Right atrium auricular region (tissue), 2 donors: ENCODE measurements around the gene OVOL1. TPM values are rescaled to one million over a fixed set of nuclear protein-coding genes. Genes with fewer than 3 reads are reported as not detected.

Experiments used
- DNase-seq: peaks from one replicate; pipeline ENCODE4 v3.0.0-alpha.2; 2019; ENCODE audit warnings: low spot score
- H3K27ac ChIP-seq, 2 donors: fragments of 200-600 bp; sonication (generic); 1 replicate in 1 of 2; 2 replicates in 1 of 2; pipeline ENCODE4 v1.5.1; 2016 to 2019
- H3K27me3 ChIP-seq, 2 donors: fragments of 200-600 bp; sonication (generic); one replicate each; pipeline versions ENCODE4 v1.5.1 to v1.6.0; 2017 to 2019
- H3K36me3 ChIP-seq: fragments of 200-600 bp; sonication (generic); one replicate; pipeline ENCODE4 v1.5.1; 2016
- H3K4me1 ChIP-seq, 2 donors: fragments of 200-600 bp; sonication (generic); one replicate each; pipeline versions ENCODE4 v1.5.1 to v1.6.0; 2017 to 2019
- H3K4me3 ChIP-seq, 2 donors: fragments of 200-600 bp; sonication (generic); 1 replicate in 1 of 2; 2 replicates in 1 of 2; pipeline ENCODE4 v1.5.1; 2017 to 2019; ENCODE audit warnings: mild to moderate bottlenecking in 1 of 2, moderate library complexity in 1 of 2
- H3K9me3 ChIP-seq, 2 donors: fragments of 200-600 bp; sonication (generic); one replicate each; pipeline ENCODE4 v1.5.1; 2019
- total RNA-seq, 2 donors: library from RNA; depleted of rRNA; stranded (reverse); fragments of >200 nt; gene quantifications; one replicate each; pipeline ENCODE4 v1.1.0, GENCODE V29; 2016
- TF ChIP-seq, protein P1 (sequence below), 2 donors: fragments of 200-600 bp; sonication (generic); IDR thresholded peaks; one replicate each; pipeline ENCODE4 v1.5.1; 2019; ENCODE audit warnings: antibody characterized with exemption in 2 of 2

Gene OVOL1
- total RNA-seq, 2 donors from 2014 or later: not detected

DNA sequence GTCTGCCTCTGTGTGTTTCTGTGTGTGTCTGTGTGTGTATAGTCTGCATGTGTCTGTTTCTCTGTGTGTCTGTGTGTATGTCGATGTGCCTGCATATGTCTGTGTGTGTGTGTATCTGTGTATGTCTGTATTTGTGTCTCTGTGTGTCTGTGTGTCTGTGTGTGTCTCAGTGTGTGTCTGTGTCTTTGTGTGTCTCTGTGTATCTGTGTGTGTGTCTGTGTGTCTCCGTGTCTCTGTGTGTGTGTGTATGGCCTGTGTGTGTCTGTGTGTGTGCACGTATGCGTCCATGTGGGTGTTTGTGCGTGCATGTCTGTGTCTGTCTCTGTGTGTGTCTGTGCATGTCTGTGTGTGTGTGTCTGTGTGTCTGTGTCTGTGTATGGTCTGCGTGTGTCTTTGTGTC lies 47.3 kb downstream of the OVOL1 start:
- no peaks in the 10 kb centered on the region for H3K36me3 ChIP-seq
- DNase-seq: no peak
- TF ChIP-seq, protein P1, sequence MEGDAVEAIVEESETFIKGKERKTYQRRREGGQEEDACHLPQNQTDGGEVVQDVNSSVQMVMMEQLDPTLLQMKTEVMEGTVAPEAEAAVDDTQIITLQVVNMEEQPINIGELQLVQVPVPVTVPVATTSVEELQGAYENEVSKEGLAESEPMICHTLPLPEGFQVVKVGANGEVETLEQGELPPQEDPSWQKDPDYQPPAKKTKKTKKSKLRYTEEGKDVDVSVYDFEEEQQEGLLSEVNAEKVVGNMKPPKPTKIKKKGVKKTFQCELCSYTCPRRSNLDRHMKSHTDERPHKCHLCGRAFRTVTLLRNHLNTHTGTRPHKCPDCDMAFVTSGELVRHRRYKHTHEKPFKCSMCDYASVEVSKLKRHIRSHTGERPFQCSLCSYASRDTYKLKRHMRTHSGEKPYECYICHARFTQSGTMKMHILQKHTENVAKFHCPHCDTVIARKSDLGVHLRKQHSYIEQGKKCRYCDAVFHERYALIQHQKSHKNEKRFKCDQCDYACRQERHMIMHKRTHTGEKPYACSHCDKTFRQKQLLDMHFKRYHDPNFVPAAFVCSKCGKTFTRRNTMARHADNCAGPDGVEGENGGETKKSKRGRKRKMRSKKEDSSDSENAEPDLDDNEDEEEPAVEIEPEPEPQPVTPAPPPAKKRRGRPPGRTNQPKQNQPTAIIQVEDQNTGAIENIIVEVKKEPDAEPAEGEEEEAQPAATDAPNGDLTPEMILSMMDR (IDR thresholded peaks at IDR 0.05): no peak
- peaks cover 0 to 13% of the 10 kb centered on the region in 2 donors for H3K4me1 ChIP-seq
- H3K27ac ChIP-seq: no peak overlapping the region
- peak overlapping the region; percentile 45 to 61 for H3K4me3 ChIP-seq
- no peaks in the 10 kb centered on the region for H3K9me3 ChIP-seq
- H3K27me3 ChIP-seq: no peaks in the 10 kb centered on the region

DNA sequence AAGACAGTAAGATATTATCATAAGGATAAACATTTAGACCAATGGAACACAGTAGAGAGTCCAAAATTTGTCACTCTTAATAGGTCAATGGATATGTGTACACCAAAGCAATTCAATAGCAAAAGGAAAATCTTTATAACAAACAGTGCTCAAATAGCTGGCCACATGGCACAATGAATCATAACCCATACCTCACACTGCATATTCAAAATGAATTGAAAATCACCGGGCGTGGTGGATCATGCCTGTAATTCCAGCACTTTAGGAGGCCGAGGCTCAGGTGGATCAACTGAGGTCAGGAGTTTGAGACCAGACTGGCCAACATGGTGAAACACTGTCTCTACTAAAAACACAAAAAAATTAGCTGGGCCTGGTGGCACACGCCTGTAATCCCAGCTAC lies 55.3 kb downstream of the OVOL1 start:
- no peak overlapping the region for H3K4me3 ChIP-seq
- H3K36me3 ChIP-seq: no peaks in the 10 kb centered on the region
- H3K27ac ChIP-seq: no peak overlapping the region
- no peak for DNase-seq
- H3K4me1 ChIP-seq: no peaks in the 10 kb centered on the region
- TF ChIP-seq, protein P1 (IDR thresholded peaks at IDR 0.05): no peak
- H3K27me3 ChIP-seq: no peaks in the 10 kb centered on the region
- H3K9me3 ChIP-seq: no peaks in the 10 kb centered on the region

DNA sequence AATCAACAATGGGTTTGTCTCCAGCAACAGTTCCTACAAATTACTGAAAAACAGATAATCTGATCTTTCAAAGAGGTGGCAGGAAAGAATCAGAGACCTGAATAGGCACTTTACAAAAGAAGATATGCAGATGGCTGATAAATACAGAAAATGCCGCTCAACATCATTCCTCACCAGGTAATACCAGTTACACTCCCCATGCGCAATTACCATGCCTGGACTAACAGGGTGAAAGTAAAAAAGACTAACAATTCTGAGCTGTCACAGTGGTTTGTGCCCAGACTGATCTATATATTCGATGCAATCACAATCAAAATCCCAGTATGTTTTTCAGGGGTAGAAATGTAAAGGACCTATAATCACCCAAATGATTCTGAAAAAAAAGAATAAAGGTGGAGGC lies 56.9 kb downstream of the OVOL1 start:
- TF ChIP-seq, protein P1 (IDR thresholded peaks at IDR 0.05): no peak
- no peak for DNase-seq

DNA sequence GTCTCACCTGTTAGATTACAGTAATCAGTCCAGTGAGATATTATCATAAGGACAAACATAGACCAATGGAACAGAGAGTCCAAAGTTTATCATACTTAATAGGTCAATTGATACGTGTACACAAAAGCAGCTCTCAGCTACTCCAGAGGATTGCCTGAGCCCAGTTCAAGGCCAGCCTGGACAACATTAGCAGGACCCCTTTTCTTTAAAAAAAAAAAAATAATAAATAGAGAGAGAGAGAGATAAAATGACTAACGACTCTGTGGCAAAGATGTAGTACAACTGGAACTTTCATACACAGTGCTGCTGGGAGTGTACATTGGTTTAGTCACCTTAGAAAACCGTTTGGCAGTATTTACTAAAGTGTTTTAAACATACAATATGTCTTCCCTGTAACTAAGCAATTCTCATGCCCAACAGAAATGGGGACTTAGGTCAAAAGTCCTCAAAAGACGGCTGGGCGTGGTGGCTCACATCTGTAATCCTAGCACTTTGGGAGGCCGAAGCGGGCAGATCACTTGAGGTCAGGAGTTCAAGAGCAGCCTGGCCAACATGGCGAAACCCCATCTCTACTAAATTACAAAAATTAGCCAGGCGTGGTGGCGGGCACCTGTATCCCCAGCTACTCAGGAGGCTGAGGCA lies 57.5 kb downstream of the OVOL1 start:
- TF ChIP-seq, protein P1 (IDR thresholded peaks at IDR 0.05): no peak

More for the DNA sequence above, 56.9 kb downstream of the OVOL1 start:
- H3K27ac ChIP-seq: no peak overlapping the region
- no peaks in the 10 kb centered on the region for H3K4me1 ChIP-seq
- no peaks in the 10 kb centered on the region for H3K9me3 ChIP-seq
- no peaks in the 10 kb centered on the region for H3K27me3 ChIP-seq
- H3K4me3 ChIP-seq: no peak overlapping the region
- H3K36me3 ChIP-seq: no peaks in the 10 kb centered on the region

More for the DNA sequence above, 57.5 kb downstream of the OVOL1 start:
- DNase-seq: no peak
- Histone ChIP-seq H3K4me3 (no peak overlapping the region), H3K9me3 (no peaks in the 10 kb centered on the region), H3K36me3 (no peaks in the 10 kb centered on the region), H3K27me3 (no peaks in the 10 kb centered on the region), H3K4me1 (no peaks in the 10 kb centered on the region), H3K27ac (no peak overlapping the region)

Other genes with a start within 250 kb of the OVOL1 start
- 100 to 1,000 TPM; 114 to 161 TPM for gene LTBP3, start 228.7 kb upstream of the OVOL1 start, total RNA-seq
- gene ZNRD2, start 216.6 kb upstream of the OVOL1 start, total RNA-seq: 10 to 100 TPM; 36.1 to 50.6 TPM
- gene FAM89B, start 214.5 kb upstream of the OVOL1 start, total RNA-seq: 10 to 100 TPM; 25.7 to 51.0 TPM
- 10 to 100 TPM; 20.5 to 85.3 TPM for gene EHBP1L1, start 211.0 kb upstream of the OVOL1 start, total RNA-seq
- under 1 TPM in 1 of 2 donors, not detected in 1; 0.39 TPM for gene KCNK7, start 191.3 kb upstream of the OVOL1 start, total RNA-seq
- gene MAP3K11, start 172.8 kb upstream of the OVOL1 start, total RNA-seq: 10 to 100 TPM; 21.1 to 30.5 TPM
- 10 to 100 TPM; 16.1 to 21.8 TPM for gene PCNX3, start 171.3 kb upstream of the OVOL1 start, total RNA-seq
- gene SIPA1, start 149.0 kb upstream of the OVOL1 start, total RNA-seq: 10 to 100 TPM; 14.5 to 29.6 TPM
- gene RELA, start 124.1 kb upstream of the OVOL1 start, total RNA-seq: 10 to 100 TPM; 30.7 to 54.9 TPM
- gene KAT5, start 74.8 kb upstream of the OVOL1 start, total RNA-seq: 10 to 100 TPM; 29.7 to 50.1 TPM
- 100 to 1,000 TPM; 105 to 194 TPM for gene RNASEH2C, start 66.3 kb upstream of the OVOL1 start, total RNA-seq
- gene AP5B1, start 6.1 kb upstream of the OVOL1 start, total RNA-seq: 10 to 100 TPM in 1 of 2 donors, 1 to 10 TPM in 1; 9.5 to 14.3 TPM
- under 1 TPM; 0.20 to 0.37 TPM for gene SNX32, start 46.9 kb downstream of the OVOL1 start, total RNA-seq
- 100 to 1,000 TPM; 365 to 493 TPM for gene CFL1, start 71.1 kb downstream of the OVOL1 start, total RNA-seq
- gene MUS81, start 73.4 kb downstream of the OVOL1 start, total RNA-seq: 10 to 100 TPM; 23.4 to 26.3 TPM
- 100 to 1,000 TPM; 117 to 156 TPM for gene EFEMP2, start 85.7 kb downstream of the OVOL1 start, total RNA-seq
- gene CTSW, start 92.8 kb downstream of the OVOL1 start, total RNA-seq: 1 to 10 TPM in 1 of 2 donors, under 1 TPM in 1; 0.39 to 1.1 TPM
- gene FIBP, start 101.4 kb downstream of the OVOL1 start, total RNA-seq: 10 to 100 TPM; 50.9 to 82.8 TPM
- 100 to 1,000 TPM; 115 to 172 TPM for gene CCDC85B, start 103.6 kb downstream of the OVOL1 start, total RNA-seq
- gene FOSL1, start 113.3 kb downstream of the OVOL1 start, total RNA-seq: 1 to 10 TPM; 4.9 to 6.8 TPM
- 10 to 100 TPM; 13.9 to 23.5 TPM for gene C11orf68, start 132.0 kb downstream of the OVOL1 start, total RNA-seq
- gene DRAP1, start 132.4 kb downstream of the OVOL1 start, total RNA-seq: 10 to 100 TPM; 72.1 to 83.1 TPM
- not detected for gene TSGA10IP, start 158.4 kb downstream of the OVOL1 start, total RNA-seq
- 10 to 100 TPM; 20.7 to 42.5 TPM for gene SART1, start 174.7 kb downstream of the OVOL1 start, total RNA-seq
- 10 to 100 TPM; 17.6 to 25.0 TPM for gene EIF1AD, start 215.1 kb downstream of the OVOL1 start, total RNA-seq
- gene BANF1, start 215.4 kb downstream of the OVOL1 start, total RNA-seq: 10 to 100 TPM; 66.6 to 85.5 TPM
- 1 to 10 TPM; 2.6 to 6.3 TPM for gene CST6, start 224.9 kb downstream of the OVOL1 start, total RNA-seq
- not detected for gene CATSPER1, start 239.4 kb downstream of the OVOL1 start, total RNA-seq